ENCODE data around the gene FRY.

DNA sequence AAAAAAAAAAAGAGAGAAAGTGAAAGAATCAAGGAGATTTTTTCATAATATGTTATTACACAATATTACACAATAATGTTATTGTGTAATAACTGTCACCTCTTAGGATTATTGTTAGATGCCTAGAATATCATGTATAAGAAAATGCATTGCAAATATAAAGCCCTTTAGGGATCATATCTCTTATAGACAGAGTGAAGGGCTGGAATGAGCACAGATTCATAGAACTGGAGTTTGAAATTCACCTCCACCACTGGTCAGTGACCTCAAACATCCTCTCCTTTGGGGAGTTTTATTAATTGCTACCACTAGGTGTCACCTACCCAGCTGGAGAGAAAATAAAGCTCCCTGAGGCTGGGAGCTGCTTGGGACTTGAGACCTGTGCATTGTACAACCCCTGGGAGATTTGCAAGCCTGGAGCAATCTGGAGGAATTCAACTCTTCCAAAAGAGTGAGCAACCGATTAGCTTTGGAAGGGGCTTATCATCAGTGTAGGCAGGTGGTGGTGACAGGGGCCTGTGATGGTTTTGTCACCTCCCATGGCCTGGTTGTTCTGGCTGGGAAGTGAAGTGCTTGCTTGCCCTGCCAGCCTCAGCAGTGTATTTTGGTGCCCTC, 30.3 kb upstream of the FRY start:
- TF ChIP-seq, protein P1, sequence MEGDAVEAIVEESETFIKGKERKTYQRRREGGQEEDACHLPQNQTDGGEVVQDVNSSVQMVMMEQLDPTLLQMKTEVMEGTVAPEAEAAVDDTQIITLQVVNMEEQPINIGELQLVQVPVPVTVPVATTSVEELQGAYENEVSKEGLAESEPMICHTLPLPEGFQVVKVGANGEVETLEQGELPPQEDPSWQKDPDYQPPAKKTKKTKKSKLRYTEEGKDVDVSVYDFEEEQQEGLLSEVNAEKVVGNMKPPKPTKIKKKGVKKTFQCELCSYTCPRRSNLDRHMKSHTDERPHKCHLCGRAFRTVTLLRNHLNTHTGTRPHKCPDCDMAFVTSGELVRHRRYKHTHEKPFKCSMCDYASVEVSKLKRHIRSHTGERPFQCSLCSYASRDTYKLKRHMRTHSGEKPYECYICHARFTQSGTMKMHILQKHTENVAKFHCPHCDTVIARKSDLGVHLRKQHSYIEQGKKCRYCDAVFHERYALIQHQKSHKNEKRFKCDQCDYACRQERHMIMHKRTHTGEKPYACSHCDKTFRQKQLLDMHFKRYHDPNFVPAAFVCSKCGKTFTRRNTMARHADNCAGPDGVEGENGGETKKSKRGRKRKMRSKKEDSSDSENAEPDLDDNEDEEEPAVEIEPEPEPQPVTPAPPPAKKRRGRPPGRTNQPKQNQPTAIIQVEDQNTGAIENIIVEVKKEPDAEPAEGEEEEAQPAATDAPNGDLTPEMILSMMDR (conservative IDR thresholded peaks at IDR 0.05) = peak; percentile 79
- no peak for TF ChIP-seq EZH2 (IDR thresholded peaks at IDR 0.05; ENCODE audit: low read depth)

All from PC-9 (cell line).